Mesothelial cell of epicardium (in vitro differentiated cells): ENCODE results near the gene CD37. TPM values are rescaled to one million over a fixed set of nuclear protein-coding genes. Genes with fewer than 3 reads are reported as not detected.

Experiments
- DNase-seq, 2 experiments: peaks; one replicate each; pipeline ENCODE4 v3.0.0; 2021; ENCODE audit warnings: low spot score in 2 of 2; ENCODE audit not compliant: unreplicated experiment in 2 of 2
- H3K27ac Mint-ChIP-seq: 2 replicates; pipeline ENCODE4 v1.8.0; 2021; ENCODE audit warnings: mixed read lengths
- H3K27me3 Mint-ChIP-seq: 2 replicates; pipeline ENCODE4 v1.8.0; 2021; ENCODE audit warnings: low read depth, mixed read lengths
- H3K36me3 Mint-ChIP-seq: 2 replicates; pipeline ENCODE4 v1.8.0; 2021; ENCODE audit warnings: mixed read lengths
- H3K4me1 Mint-ChIP-seq: 2 replicates; pipeline ENCODE4 v1.8.0; 2021; ENCODE audit warnings: mixed read lengths
- H3K4me3 Mint-ChIP-seq: 2 replicates; pipeline ENCODE4 v1.8.0; 2021; ENCODE audit warnings: mild to moderate bottlenecking, moderate library complexity, mixed read lengths
- H3K9me3 Mint-ChIP-seq: 2 replicates; pipeline ENCODE4 v1.8.0; 2021; ENCODE audit warnings: mixed read lengths
- microRNA-seq: library from miRNA; unstranded; fragments of <30 nt; microRNA quantifications from one replicate; pipeline ENCODE4 v1.2.0, GENCODE V29; 2021; ENCODE audit warnings: inconsistent platforms, mixed read lengths
- total RNA-seq: library from RNA; stranded (reverse); gene quantifications from 3 replicates; pipeline ENCODE4 v1.2.1, GENCODE V29; 2021
- TF ChIP-seq, protein P1 (sequence below): fragments of 200-600 bp; sonication (generic); IDR thresholded peaks from one replicate; pipeline ENCODE4 v1.5.0; 2021; ENCODE audit warnings: antibody characterized with exemption; ENCODE audit not compliant: unreplicated experiment

CD37 gene
- total RNA-seq, 1 donor from 2014 or later, result not detected

DNA sequence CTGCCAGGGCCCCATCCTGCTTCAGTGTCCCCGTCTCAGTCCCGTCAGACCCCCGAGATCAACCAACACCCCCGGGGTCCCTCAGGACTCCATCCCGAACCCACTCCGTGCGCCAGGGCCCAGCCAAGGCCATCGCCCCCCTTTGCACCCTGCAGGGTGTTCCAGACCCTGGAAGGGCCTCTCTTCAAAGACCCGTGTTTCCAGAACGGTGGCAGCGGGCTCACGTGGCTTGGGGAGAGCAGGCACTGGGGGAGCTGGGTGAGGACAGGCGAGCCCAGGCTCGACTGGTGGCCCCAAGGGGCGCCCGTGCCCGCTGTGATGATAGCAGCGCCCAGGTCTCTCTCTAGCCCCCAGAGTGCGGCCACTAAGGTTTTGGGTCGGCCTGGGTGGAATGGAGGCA is 54.2 kb downstream of the CD37 start:
- no peaks in the 10 kb centered on the region for H3K9me3 Mint-ChIP-seq
- no peak overlapping the region for H3K4me3 Mint-ChIP-seq
- no peaks in the 10 kb centered on the region for H3K4me1 Mint-ChIP-seq
- no peak overlapping the region for H3K27ac Mint-ChIP-seq
- TF ChIP-seq, protein P1, sequence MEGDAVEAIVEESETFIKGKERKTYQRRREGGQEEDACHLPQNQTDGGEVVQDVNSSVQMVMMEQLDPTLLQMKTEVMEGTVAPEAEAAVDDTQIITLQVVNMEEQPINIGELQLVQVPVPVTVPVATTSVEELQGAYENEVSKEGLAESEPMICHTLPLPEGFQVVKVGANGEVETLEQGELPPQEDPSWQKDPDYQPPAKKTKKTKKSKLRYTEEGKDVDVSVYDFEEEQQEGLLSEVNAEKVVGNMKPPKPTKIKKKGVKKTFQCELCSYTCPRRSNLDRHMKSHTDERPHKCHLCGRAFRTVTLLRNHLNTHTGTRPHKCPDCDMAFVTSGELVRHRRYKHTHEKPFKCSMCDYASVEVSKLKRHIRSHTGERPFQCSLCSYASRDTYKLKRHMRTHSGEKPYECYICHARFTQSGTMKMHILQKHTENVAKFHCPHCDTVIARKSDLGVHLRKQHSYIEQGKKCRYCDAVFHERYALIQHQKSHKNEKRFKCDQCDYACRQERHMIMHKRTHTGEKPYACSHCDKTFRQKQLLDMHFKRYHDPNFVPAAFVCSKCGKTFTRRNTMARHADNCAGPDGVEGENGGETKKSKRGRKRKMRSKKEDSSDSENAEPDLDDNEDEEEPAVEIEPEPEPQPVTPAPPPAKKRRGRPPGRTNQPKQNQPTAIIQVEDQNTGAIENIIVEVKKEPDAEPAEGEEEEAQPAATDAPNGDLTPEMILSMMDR, result no peak
- no peak for DNase-seq
- H3K36me3 Mint-ChIP-seq, result no peaks in the 10 kb centered on the region
- peaks cover 28% of the 10 kb centered on the region for H3K27me3 Mint-ChIP-seq

Small RNAs within 50 kb of the gene (microRNA-seq; reads per million reads assigned to microRNA genes)
- not detected for gene MIR4324

Other genes with a start within 250 kb of the CD37 start
- gene SNRNP70, start 250.0 kb upstream of the CD37 start, total RNA-seq, result 393 to 413 TPM (median 403 TPM) in 3 replicates
- gene LIN7B, start 221.0 kb upstream of the CD37 start, total RNA-seq, result 9.6 to 12.8 TPM (median 9.8 TPM) in 3 replicates
- gene C19orf73, start 216.3 kb upstream of the CD37 start, total RNA-seq, result 0.94 to 1.6 TPM (median 0.97 TPM) in 3 replicates
- 9.9 to 11.9 TPM (median 11.6 TPM) in 3 replicates for gene PPFIA3, start 215.9 kb upstream of the CD37 start, total RNA-seq
- gene HRC, start 180.0 kb upstream of the CD37 start, total RNA-seq, result 13.6 to 17.6 TPM (median 14.7 TPM) in 3 replicates
- gene TRPM4, start 177.6 kb upstream of the CD37 start, total RNA-seq, result 45.9 to 58.5 TPM (median 53.5 TPM) in 3 replicates
- 5.6 to 6.1 TPM (median 5.8 TPM) in 3 replicates for gene SLC6A16, start 10.2 kb upstream of the CD37 start, total RNA-seq
- 168 to 170 TPM (median 169 TPM) in 3 replicates for gene TEAD2, start 27.0 kb downstream of the CD37 start, total RNA-seq
- 8.6 to 9.9 TPM (median 8.7 TPM) in 3 replicates for gene DKKL1, start 28.5 kb downstream of the CD37 start, total RNA-seq
- gene KASH5, start 52.8 kb downstream of the CD37 start, total RNA-seq, result not detected in 3 replicates
- gene PTH2, start 88.0 kb downstream of the CD37 start, total RNA-seq, result not detected in 3 replicates
- not detected in 3 replicates for gene GFY, start 90.0 kb downstream of the CD37 start, total RNA-seq
- gene SLC17A7, start 106.1 kb downstream of the CD37 start, total RNA-seq, result 0.34 to 0.45 TPM (median 0.35 TPM) in 3 replicates
- gene PIH1D1, start 116.4 kb downstream of the CD37 start, total RNA-seq, result 83.6 to 84.6 TPM (median 83.7 TPM) in 3 replicates
- 21.4 to 25.6 TPM (median 24.4 TPM) in 3 replicates for gene ALDH16A1, start 117.8 kb downstream of the CD37 start, total RNA-seq
- gene FLT3LG, start 138.8 kb downstream of the CD37 start, total RNA-seq, result 1.8 to 2.4 TPM (median 2.0 TPM) in 3 replicates
- gene RPL13A, start 152.2 kb downstream of the CD37 start, total RNA-seq, result 2,869 to 2,959 TPM (median 2,954 TPM) in 3 replicates
- gene RPS11, start 161.0 kb downstream of the CD37 start, total RNA-seq, result 2,052 to 2,151 TPM (median 2,132 TPM) in 3 replicates
- gene FCGRT, start 177.3 kb downstream of the CD37 start, total RNA-seq, result 121 to 132 TPM (median 127 TPM) in 3 replicates
- gene RCN3, start 192.6 kb downstream of the CD37 start, total RNA-seq, result 30.3 to 35.1 TPM (median 31.1 TPM) in 3 replicates
- gene NOSIP, start 245.2 kb downstream of the CD37 start, total RNA-seq, result 53.3 to 60.7 TPM (median 60.1 TPM) in 3 replicates
- 0.87 to 1.4 TPM (median 1.1 TPM) in 3 replicates for gene PRRG2, start 245.9 kb downstream of the CD37 start, total RNA-seq